GM18526 (cell line): Measurements from ENCODE around the gene JMY.

Experiments
- POLR2A ChIP-seq: IDR thresholded peaks from 3 replicates; pipeline ENCODE4 v1.6.1; 2011; ENCODE audit not compliant: insufficient read length; ENCODE audit errors: extremely low read depth

JMY gene

DNA sequence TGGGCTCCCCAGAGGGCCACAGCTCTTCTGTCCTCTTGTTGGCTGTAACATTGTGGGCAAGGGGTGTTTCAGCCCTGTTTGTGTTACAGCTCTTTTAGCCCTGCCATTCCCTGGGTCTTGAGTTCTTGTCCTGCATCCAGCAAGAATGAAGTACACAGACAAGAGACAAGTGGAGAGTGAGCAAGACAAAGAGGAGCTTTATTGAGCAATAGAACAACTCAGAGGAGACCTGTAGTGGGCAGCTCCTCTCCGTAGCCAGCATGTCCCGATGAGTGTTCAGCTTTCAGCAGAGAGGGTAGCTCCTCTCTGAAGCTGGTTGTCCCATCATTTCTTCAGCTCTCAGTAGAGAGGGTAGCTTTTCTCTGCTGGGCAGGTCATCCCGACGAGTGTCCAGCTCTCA lies 22.9 kb downstream of the JMY start:
- no peak for TF ChIP-seq POLR2A

DNA sequence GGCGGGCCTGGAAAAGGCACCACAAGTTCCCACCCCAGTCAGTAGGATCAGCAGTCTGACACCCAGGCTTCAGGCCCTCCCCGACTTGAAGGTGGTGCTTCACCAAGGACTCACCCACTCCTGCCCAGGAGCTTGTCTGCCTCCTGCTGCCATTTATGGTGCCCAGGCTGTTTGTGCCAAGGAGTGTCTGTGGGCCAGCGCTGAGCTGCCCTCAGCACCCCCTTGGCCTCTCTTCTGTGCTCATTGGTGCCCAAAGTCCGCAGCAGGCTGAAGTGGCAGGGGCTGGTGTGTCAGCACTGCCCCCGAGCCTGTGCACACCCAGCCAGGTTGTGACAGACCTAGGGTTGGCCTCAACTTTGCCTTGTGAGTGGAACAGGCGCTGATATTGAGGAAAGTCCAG lies 23.5 kb downstream of the JMY start:
- TF ChIP-seq POLR2A: no peak

- TF ChIP-seq POLR2A: no peak
Observed at GRCh38 chr5:79259810-79260209, 23.9 kb downstream of the JMY start.

DNA sequence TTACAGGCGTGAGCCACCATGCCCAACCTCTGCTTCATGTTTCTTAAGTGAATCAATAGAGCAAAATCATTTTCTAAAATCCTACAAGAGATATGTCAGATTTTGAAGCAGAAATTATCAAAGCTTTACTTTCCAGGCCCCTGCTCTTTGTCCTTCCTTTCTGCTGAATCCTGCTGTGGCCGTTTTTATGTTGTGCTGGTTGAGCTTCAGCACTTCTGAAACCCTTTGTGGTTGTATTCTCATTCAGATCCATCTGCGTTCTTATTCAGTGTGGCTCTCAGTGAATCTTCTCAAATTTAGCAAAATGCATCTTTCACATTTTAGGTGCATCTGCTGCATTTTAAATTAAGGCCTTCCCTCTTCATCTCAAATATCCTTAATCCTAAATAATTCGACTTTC lies 26.0 kb downstream of the JMY start:
- TF ChIP-seq POLR2A: no peak

GRCh38 chr5:79263290-79263689 lies 27.4 kb downstream of the JMY start:
- TF ChIP-seq POLR2A: no peak

DNA sequence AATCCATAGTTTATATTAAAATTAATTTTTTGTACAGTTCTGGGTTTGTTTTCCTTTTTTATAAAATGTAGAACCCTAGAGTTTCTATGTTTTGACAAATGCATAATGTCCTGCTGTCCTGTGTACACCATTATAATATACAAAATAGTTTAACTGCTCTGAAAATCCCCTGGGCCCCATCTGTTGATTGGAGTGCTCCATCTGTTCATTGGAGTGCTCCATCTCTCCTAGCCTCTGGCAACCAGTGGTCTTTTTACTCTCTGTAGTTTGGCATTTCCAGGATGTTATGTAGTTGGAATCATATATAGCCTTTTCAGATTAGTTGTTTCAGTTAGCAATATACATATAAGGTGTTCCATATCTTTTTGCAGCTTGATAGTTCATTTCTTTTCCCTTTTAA lies 31.2 kb downstream of the JMY start:
- TF ChIP-seq POLR2A: no peak

GRCh38 chr5:79269733-79270166 lies 33.8 kb downstream of the JMY start:
- TF ChIP-seq POLR2A: no peak

DNA sequence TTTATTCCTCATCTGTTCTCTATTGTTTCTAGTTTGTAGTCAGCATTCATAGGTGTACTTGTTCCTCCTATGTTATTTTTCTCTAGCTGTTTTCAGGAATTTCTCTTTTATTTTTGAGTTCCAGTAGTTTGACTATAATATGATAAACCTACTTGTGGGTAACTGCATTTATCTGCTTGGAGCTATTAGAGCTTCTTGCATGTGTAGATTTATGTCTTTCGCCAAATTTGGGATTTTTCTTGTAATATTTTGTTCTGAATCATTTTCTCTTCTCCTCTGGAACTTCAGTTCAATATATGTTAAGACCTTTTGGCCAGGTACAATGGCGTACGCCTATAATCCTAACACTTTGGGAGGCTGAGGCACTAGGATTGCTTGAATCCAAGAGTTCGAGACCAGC lies 37.4 kb downstream of the JMY start:
- TF ChIP-seq POLR2A: no peak

DNA sequence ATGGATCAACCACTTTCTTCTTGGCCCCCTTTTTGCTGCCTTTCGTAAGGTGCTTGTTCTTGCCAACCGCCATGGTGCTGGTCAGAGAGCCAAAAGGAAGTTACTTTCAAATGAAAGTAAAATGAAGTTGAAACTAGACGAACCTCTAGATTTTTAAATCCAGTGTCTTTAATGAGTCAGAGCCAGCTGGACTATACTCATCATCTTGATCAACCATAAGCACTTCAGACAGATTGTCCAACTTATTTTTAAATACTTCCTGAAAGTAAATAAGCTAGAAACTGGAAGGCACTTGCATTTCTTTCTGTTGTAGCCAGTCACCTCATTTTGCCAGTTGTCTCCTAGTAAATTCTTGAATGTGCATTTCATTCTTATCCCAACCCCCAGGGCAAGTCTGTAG lies 48.9 kb downstream of the JMY start:
- no peak for TF ChIP-seq POLR2A

DNA sequence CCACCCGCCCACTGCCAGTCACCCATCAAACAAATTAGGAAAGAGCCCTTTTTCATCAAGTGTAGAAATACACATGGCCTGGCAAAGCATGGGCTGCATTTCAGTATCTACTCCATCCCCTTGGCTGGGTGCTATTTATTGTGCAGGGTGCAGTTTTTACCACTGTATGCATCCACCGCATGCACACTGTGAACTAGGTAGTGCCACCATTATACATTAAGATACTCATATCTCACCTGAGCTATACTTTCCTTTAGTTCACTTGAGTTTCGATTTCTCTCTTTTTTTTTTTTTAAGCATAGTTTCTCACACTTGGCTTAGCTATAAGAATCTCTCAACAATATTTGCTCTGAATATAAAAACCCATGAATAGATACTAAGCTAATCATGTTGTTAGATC lies 49.4 kb downstream of the JMY start:
- TF ChIP-seq POLR2A: no peak

DNA sequence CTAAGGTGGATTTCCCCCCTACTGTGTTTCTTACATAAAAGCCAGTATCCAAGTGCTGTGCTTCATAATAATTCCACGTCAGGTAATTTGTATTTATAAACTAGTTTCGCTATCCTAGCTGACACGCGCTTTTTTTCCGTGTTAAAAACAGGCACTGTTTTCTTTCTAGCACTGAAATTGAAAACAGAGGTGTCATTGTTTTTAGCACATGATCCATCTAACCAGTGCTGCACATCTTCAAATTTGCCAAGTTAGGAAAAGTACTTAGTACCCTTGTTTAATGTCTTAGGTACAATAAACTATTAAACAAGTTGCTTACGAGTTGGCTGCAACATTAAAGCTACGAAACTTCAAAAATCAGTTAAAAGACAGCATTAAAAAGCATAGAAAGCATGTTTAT lies 49.9 kb downstream of the JMY start:
- TF ChIP-seq POLR2A: no peak

DNA sequence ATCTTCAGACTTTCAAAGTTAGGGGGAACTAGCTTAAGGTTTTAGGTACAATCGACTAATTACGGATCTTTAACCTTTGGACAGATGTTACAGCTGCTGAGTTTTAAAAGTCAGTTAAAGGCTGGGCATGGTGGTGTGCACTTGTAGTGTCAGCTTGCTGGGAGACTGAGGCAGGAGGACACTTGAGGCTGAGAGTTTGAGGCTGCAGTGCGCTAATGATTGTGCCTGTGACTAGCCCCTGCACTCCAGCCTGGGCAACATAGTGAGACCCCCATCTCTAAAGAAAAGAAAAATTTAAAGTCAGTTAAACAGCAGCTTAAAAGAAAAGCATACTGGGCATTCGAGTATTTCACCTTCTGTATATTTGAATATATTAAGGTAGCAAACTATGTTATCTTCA lies 51.4 kb downstream of the JMY start:
- no peak for TF ChIP-seq POLR2A

GRCh38 chr5:79287907-79288306 lies 52.0 kb downstream of the JMY start:
- TF ChIP-seq POLR2A: no peak

- TF ChIP-seq POLR2A: no peak
Observed at GRCh38 chr5:79295029-79295428, 59.1 kb downstream of the JMY start.

- no peak for TF ChIP-seq POLR2A
Observed at GRCh38 chr5:79297661-79298060, 61.7 kb downstream of the JMY start.

GRCh38 chr5:79301046-79301712 lies 65.2 kb downstream of the JMY start:
- TF ChIP-seq POLR2A: no peak

GRCh38 chr5:79302454-79302853 lies 66.5 kb downstream of the JMY start:
- no peak for TF ChIP-seq POLR2A
